HG03060 (cell line): ENCODE data around the gene BID.

Experiments
- ATAC-seq: cut with Tn5 transposase; IDR thresholded peaks from one replicate; pipeline ENCODE4 v1.9.1; 2021; ENCODE audit warnings: low read depth, moderate number of reproducible peaks; ENCODE audit not compliant: unreplicated experiment

BID gene

GRCh38 chr22:17774206-17774925, at the start of gene BID:
TSS of gene BID (minus strand) at chr22:17774469. CDS start at chr22:17750116, 24,353 bp downstream.
- no peak for ATAC-seq

GRCh38 chr22:17823964-17824363, 49.7 kb upstream of the BID start:
- ATAC-seq, result no peak

GRCh38 chr22:17823226-17823625, 49.0 kb upstream of the BID start:
- ATAC-seq, result no peak

- no peak for ATAC-seq
Measured at GRCh38 chr22:17822087-17822486, 47.8 kb upstream of the BID start.

- ATAC-seq, result no peak
Measured at GRCh38 chr22:17820879-17821439, 46.7 kb upstream of the BID start.

- no peak for ATAC-seq
Measured at GRCh38 chr22:17818649-17819048, 44.4 kb upstream of the BID start.

GRCh38 chr22:17818180-17818579, 43.9 kb upstream of the BID start:
- no peak for ATAC-seq

GRCh38 chr22:17817511-17818065, 43.3 kb upstream of the BID start:
- ATAC-seq, result no peak

GRCh38 chr22:17817079-17817478, 42.8 kb upstream of the BID start:
- ATAC-seq, result no peak

GRCh38 chr22:17816649-17817048, 42.4 kb upstream of the BID start:
- no peak for ATAC-seq

GRCh38 chr22:17815703-17816254, 41.5 kb upstream of the BID start:
- ATAC-seq, result no peak

- ATAC-seq, result no peak
Measured at GRCh38 chr22:17814830-17815229, 40.6 kb upstream of the BID start.

GRCh38 chr22:17814084-17814483, 39.8 kb upstream of the BID start:
- no peak for ATAC-seq

GRCh38 chr22:17811119-17811518, 36.9 kb upstream of the BID start:
- ATAC-seq, result no peak

GRCh38 chr22:17810570-17811116, 36.4 kb upstream of the BID start:
- ATAC-seq, result no peak

GRCh38 chr22:17808693-17809403, 34.6 kb upstream of the BID start:
- no peak for ATAC-seq

GRCh38 chr22:17807578-17808410, 33.5 kb upstream of the BID start:
- ATAC-seq, result no peak

- ATAC-seq, result no peak
Measured at GRCh38 chr22:17807086-17807485, 32.8 kb upstream of the BID start.

GRCh38 chr22:17806437-17806836, 32.2 kb upstream of the BID start:
- ATAC-seq, result no peak
